Neural cell (in vitro differentiated cells): Measurements from ENCODE around the gene CPEB3. TPM values are rescaled to one million over a fixed set of nuclear protein-coding genes. Genes with fewer than 3 reads are reported as not detected.

Experiments
- H2AFZ ChIP-seq: fragments of 200-600, 300-800 bp; sonication (generic), shearing (Covaris generic); 2 replicates; pipeline ENCODE4 v1.6.0; 2014; ENCODE audit warnings: low read depth, mild to moderate bottlenecking, antibody characterized with exemption, low read length, moderate library complexity
- H3F3A ChIP-seq: fragments of 200-600 bp; shearing (Covaris generic); 2 replicates; pipeline ENCODE4 v1.6.1; 2016; ENCODE audit warnings: mild to moderate bottlenecking, moderate library complexity, mixed read lengths, antibody characterized with exemption, low read length; ENCODE audit not compliant: insufficient read depth, poor library complexity, severe bottlenecking
- H3K27ac ChIP-seq: fragments of 200-600, 300-800 bp; sonication (generic), shearing (Covaris generic); 2 replicates; pipeline ENCODE4 v1.5.1; 2014; ENCODE audit warnings: mild to moderate bottlenecking, low read length, moderate library complexity
- H3K27me3 ChIP-seq: fragments of 300-800, 200-600 bp; sonication (generic), shearing (Covaris generic); 2 replicates; pipeline ENCODE4 v1.6.0; 2014; ENCODE audit warnings: mild to moderate bottlenecking, low read depth, low read length, moderate library complexity; ENCODE audit not compliant: insufficient read depth
- H3K36me3 ChIP-seq: fragments of 300-800, 200-600 bp; sonication (generic), shearing (Covaris generic); 2 replicates; pipeline ENCODE4 v1.5.1; 2014; ENCODE audit warnings: mild to moderate bottlenecking, antibody characterized with exemption, low read length, moderate library complexity; ENCODE audit not compliant: insufficient read depth
- H3K4me2 ChIP-seq: fragments of 300-800, 200-600 bp; sonication (generic), shearing (Covaris generic); 2 replicates; pipeline ENCODE4 v1.6.0; 2014; ENCODE audit warnings: mild to moderate bottlenecking, low read length
- H3K4me3 ChIP-seq: fragments of 300-800, 200-600 bp; sonication (generic), shearing (Covaris generic); 2 replicates; pipeline ENCODE4 v1.5.1; 2014; ENCODE audit warnings: mild to moderate bottlenecking, low read length, moderate library complexity
- H3K79me2 ChIP-seq: fragments of 200-600 bp; shearing (Covaris generic); replicated peaks from 2 replicates; pipeline ENCODE4 v1.6.0; 2014; ENCODE audit warnings: mild to moderate bottlenecking, low read length, moderate library complexity; ENCODE audit not compliant: insufficient read depth
- H3K9ac ChIP-seq: fragments of 300-800, 200-600 bp; sonication (generic), shearing (Covaris generic); 2 replicates; pipeline ENCODE4 v1.6.1; 2016; ENCODE audit warnings: mild to moderate bottlenecking, low read length, mixed read lengths
- H3K9me2 ChIP-seq: fragments of 200-600 bp; shearing (Covaris generic); 2 replicates; pipeline ENCODE4 v1.6.1; 2016; ENCODE audit warnings: mild to moderate bottlenecking, low read length, mixed read lengths; ENCODE audit not compliant: insufficient read depth
- H3K9me3 ChIP-seq: fragments of 200-600, 300-800 bp; sonication (generic), shearing (Covaris generic); 2 replicates; pipeline ENCODE4 v1.6.1; 2016; ENCODE audit warnings: mild to moderate bottlenecking, mixed run types, low read length, moderate library complexity, mixed read lengths
- H4K20me1 ChIP-seq: fragments of 200-600 bp; shearing (Covaris generic); 2 replicates; pipeline ENCODE4 v1.6.1; 2016; ENCODE audit warnings: mild to moderate bottlenecking, mixed run types; ENCODE audit not compliant: insufficient read depth
- EP300 ChIP-seq: fragments of 450-650 bp; conservative IDR thresholded peaks from 2 replicates; pipeline ENCODE4 v1.6.1; 2014; ENCODE audit warnings: antibody characterized with exemption, mild to moderate bottlenecking, moderate library complexity; ENCODE audit not compliant: poor library complexity, severe bottlenecking
- EZH2 ChIP-seq: fragments of 200-600, 300-800 bp; shearing (Covaris generic), sonication (generic); IDR thresholded peaks from 2 replicates; pipeline ENCODE4 v1.6.1; 2014; ENCODE audit warnings: antibody characterized with exemption, low read length, borderline replicate concordance, mild to moderate bottlenecking; ENCODE audit not compliant: insufficient read depth, poor library complexity, severe bottlenecking
- MXI1 ChIP-seq: fragments of 450-650 bp; conservative IDR thresholded peaks from 2 replicates; pipeline ENCODE4 v1.6.1; 2014; ENCODE audit warnings: antibody characterized with exemption, mild to moderate bottlenecking; ENCODE audit not compliant: poor library complexity, severe bottlenecking
- REST ChIP-seq: IDR thresholded peaks from 2 replicates; pipeline ENCODE4 v1.6.1; 2012; ENCODE audit warnings: borderline replicate concordance
- SMC3 ChIP-seq: fragments of 450-650 bp; conservative IDR thresholded peaks from 2 replicates; pipeline ENCODE4 v1.6.1; 2014; ENCODE audit warnings: antibody characterized with exemption, mild to moderate bottlenecking, moderate library complexity; ENCODE audit not compliant: poor library complexity
- polyA plus RNA-seq: library from polyadenylated mRNA; depleted of rRNA; stranded (reverse); fragments of >200 nt; gene quantifications from 2 replicates; pipeline ENCODE4 v1.2.3, GENCODE V29; 2014

Gene CPEB3
- polyA plus RNA-seq, 1 donor from 2014 or later, result 20.0 TPM

- Histone ChIP-seq H3K9ac (no peak overlapping the region), H3K4me3 (no peak overlapping the region), H3K36me3 (no peaks in the 10 kb centered on the region), H3K27me3 (no peaks in the 10 kb centered on the region), H3K9me3 (no peaks in the 10 kb centered on the region), H4K20me1 (no peaks in the 10 kb centered on the region), H3F3A (no peaks in the 10 kb centered on the region), H2AFZ (no peak overlapping the region), H3K4me2 (no peak overlapping the region), H3K79me2 (peaks cover 3% of the 10 kb centered on the region), H3K27ac (no peak overlapping the region), H3K9me2 (no peaks in the 10 kb centered on the region)
- TF ChIP-seq REST, result no peak
- TF ChIP-seq SMC3, result no peak
Observed at GRCh38 chr10:92200564-92200963, 90.3 kb downstream of the CPEB3 start.

GRCh38 chr10:92187101-92187500, 103.8 kb downstream of the CPEB3 start:
- TF ChIP-seq SMC3, result no peak
- no peak for TF ChIP-seq REST
- TF ChIP-seq EP300, result no peak
- TF ChIP-seq MXI1, result no peak
- TF ChIP-seq EZH2, result no peak
- no peak overlapping the region for H2AFZ ChIP-seq
- no peaks in the 10 kb centered on the region for H4K20me1 ChIP-seq

GRCh38 chr10:92184977-92185376, 105.9 kb downstream of the CPEB3 start:
- Histone ChIP-seq H3K36me3 (peaks cover 11% of the 10 kb centered on the region), H3K4me2 (no peak overlapping the region), H3F3A (no peaks in the 10 kb centered on the region), H4K20me1 (no peaks in the 10 kb centered on the region), H3K9me2 (no peaks in the 10 kb centered on the region), H3K9me3 (no peaks in the 10 kb centered on the region), H2AFZ (no peak overlapping the region), H3K9ac (no peak overlapping the region), H3K27ac (peak overlapping the region; percentile 30), H3K4me3 (no peak overlapping the region), H3K27me3 (no peaks in the 10 kb centered on the region), H3K79me2 (no peaks in the 10 kb centered on the region)
- TF ChIP-seq EP300 (peak; percentile 15), MXI1 (no peak)

More at GRCh38 chr10:92187101-92187500, 103.8 kb downstream of the CPEB3 start:
- H3K27me3 ChIP-seq, result no peaks in the 10 kb centered on the region
- no peak overlapping the region for H3K27ac ChIP-seq
- H3F3A ChIP-seq, result no peaks in the 10 kb centered on the region
- H3K9me3 ChIP-seq, result no peaks in the 10 kb centered on the region
- H3K4me2 ChIP-seq, result no peak overlapping the region
- H3K4me3 ChIP-seq, result no peak overlapping the region
- no peak overlapping the region for H3K9ac ChIP-seq
- no peaks in the 10 kb centered on the region for H3K79me2 ChIP-seq
- no peaks in the 10 kb centered on the region for H3K9me2 ChIP-seq
- peaks cover 6% of the 10 kb centered on the region for H3K36me3 ChIP-seq
